GM21528 (cell line): Measurements from ENCODE around the gene INPP5J.

ENCODE experiments used
- ATAC-seq: cut with Tn5 transposase; IDR thresholded peaks from one replicate; pipeline ENCODE4 v1.9.1; 2021; ENCODE audit warnings: mild to moderate bottlenecking, moderate library complexity; ENCODE audit not compliant: unreplicated experiment, low FRiP score

INPP5J gene

GRCh38 chr22:31122196-31122531 lies 602 bp upstream of the INPP5J start:
- no peak for ATAC-seq

GRCh38 chr22:31123292-31123602 lies 481 bp downstream of the INPP5J start:
- no peak for ATAC-seq

GRCh38 chr22:31124290-31124689 lies 1.5 kb downstream of the INPP5J start:
- no peak for ATAC-seq

GRCh38 chr22:31124811-31125465 lies 2.2 kb downstream of the INPP5J start:
- no peak for ATAC-seq

- ATAC-seq, result no peak
Observed at GRCh38 chr22:31125521-31126117, 2.9 kb downstream of the INPP5J start.

- no peak for ATAC-seq
Observed at GRCh38 chr22:31126128-31126868, 3.5 kb downstream of the INPP5J start.

GRCh38 chr22:31126869-31127175 lies 4.1 kb downstream of the INPP5J start:
- ATAC-seq, result no peak

- no peak for ATAC-seq
Observed at GRCh38 chr22:31127181-31127772, 4.5 kb downstream of the INPP5J start.

- no peak for ATAC-seq
Observed at GRCh38 chr22:31128156-31128555, 5.4 kb downstream of the INPP5J start.

- ATAC-seq, result no peak
Observed at GRCh38 chr22:31130873-31131272, 8.1 kb downstream of the INPP5J start.

- ATAC-seq, result no peak
Observed at GRCh38 chr22:31133911-31134310, 11.1 kb downstream of the INPP5J start.

GRCh38 chr22:31134688-31135087 lies 11.9 kb downstream of the INPP5J start:
- ATAC-seq, result no peak

GRCh38 chr22:31135706-31136105 lies 12.9 kb downstream of the INPP5J start:
- no peak for ATAC-seq

- no peak for ATAC-seq
Observed at GRCh38 chr22:31136155-31136554, 13.4 kb downstream of the INPP5J start.

- no peak for ATAC-seq
Observed at GRCh38 chr22:31136711-31137110, 13.9 kb downstream of the INPP5J start.

GRCh38 chr22:31137721-31138120 lies 15.0 kb downstream of the INPP5J start:
- ATAC-seq, result no peak

GRCh38 chr22:31138126-31138525 lies 15.4 kb downstream of the INPP5J start:
- ATAC-seq, result no peak

- no peak for ATAC-seq
Observed at GRCh38 chr22:31139066-31139465, 16.3 kb downstream of the INPP5J start.

- ATAC-seq, result no peak
Observed at GRCh38 chr22:31139866-31140716, 17.3 kb downstream of the INPP5J start, which contains the start of gene PLA2G3. TSS of gene PLA2G3 (minus strand) at chr22:31140508. CDS start at chr22:31140354, 154 bp downstream.

GRCh38 chr22:31140746-31141145 lies 18.0 kb downstream of the INPP5J start:
- no peak for ATAC-seq

- no peak for ATAC-seq
Observed at GRCh38 chr22:31141551-31141950, 18.8 kb downstream of the INPP5J start.
